WTC11 (cell line): ENCODE measurements around the gene SEH1L.

ENCODE experiments used
- ESRRA ChIP-seq: sonication (generic); formaldehyde crosslinking; IDR thresholded peaks from 2 replicates; pipeline ENCODE4 v1.8.1; 2022; ENCODE audit warnings: mild to moderate bottlenecking, missing genetic modification reagents, borderline replicate concordance
- FOXJ3 ChIP-seq: sonication (generic); formaldehyde crosslinking; IDR thresholded peaks from 2 replicates; pipeline ENCODE4 v1.9.0; 2021; ENCODE audit warnings: missing genetic modification reagents, mild to moderate bottlenecking, borderline replicate concordance
- JUN ChIP-seq: sonication (generic); formaldehyde crosslinking; IDR thresholded peaks from 2 replicates; pipeline ENCODE4 v1.8.0; 2023; ENCODE audit warnings: mild to moderate bottlenecking, missing genetic modification reagents
- NFE2L1 ChIP-seq: sonication (generic); formaldehyde crosslinking; IDR thresholded peaks from 2 replicates; pipeline ENCODE4 v1.8.1; 2023; ENCODE audit warnings: missing genetic modification reagents
- ZBTB21 ChIP-seq: sonication (generic); formaldehyde crosslinking; IDR thresholded peaks from 2 replicates; pipeline ENCODE4 v1.8.1; 2023; ENCODE audit warnings: mild to moderate bottlenecking, missing genetic modification reagents, borderline replicate concordance
- ZNF317 ChIP-seq: sonication (generic); formaldehyde crosslinking; IDR thresholded peaks from 2 replicates; pipeline ENCODE4 v1.8.1; 2023; ENCODE audit warnings: low read depth, mild to moderate bottlenecking, moderate library complexity, missing genetic modification reagents, borderline replicate concordance
- TF ChIP-seq, protein P1 (sequence below): sonication (generic); formaldehyde crosslinking; IDR thresholded peaks from 2 replicates; pipeline ENCODE4 v1.8.0; 2022; ENCODE audit warnings: mild to moderate bottlenecking, missing genetic modification reagents
- TF ChIP-seq, protein P2 (sequence below): sonication (generic); formaldehyde crosslinking; conservative IDR thresholded peaks from 2 replicates; pipeline ENCODE4 v1.8.1; 2022; ENCODE audit warnings: mild to moderate bottlenecking, missing genetic modification reagents
- TF ChIP-seq, protein P3 (sequence below): fragments of 200-600 bp; IDR thresholded peaks from 2 replicates; pipeline ENCODE4 v1.8.0; 2022; ENCODE audit warnings: antibody characterized with exemption

DNA sequence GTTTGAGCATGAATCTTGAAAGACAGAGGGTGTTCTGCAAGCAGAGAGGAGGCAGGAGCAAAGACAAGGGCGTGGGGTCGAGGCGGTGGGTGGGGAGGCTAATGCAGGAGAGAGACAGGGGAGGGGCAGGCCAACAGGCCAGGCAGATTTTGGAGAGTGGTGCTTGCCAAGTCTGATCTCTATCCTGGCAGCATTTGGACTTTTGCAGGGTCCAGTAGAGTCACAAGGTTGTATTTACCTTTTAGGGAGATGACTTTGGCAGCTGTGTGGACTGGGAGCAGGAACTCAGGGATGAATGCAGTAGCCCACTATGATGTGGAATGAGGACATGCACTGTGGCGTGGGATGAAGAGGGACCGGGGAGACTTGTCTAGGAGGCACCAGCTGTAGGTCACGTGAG is 27.7 kb downstream of the SEH1L start:
- TF ChIP-seq, protein P1, sequence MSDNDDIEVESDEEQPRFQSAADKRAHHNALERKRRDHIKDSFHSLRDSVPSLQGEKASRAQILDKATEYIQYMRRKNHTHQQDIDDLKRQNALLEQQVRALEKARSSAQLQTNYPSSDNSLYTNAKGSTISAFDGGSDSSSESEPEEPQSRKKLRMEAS (CRISPR knock-in tag), result no peak
- TF ChIP-seq, protein P2, sequence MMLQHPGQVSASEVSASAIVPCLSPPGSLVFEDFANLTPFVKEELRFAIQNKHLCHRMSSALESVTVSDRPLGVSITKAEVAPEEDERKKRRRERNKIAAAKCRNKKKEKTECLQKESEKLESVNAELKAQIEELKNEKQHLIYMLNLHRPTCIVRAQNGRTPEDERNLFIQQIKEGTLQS (CRISPR knock-in tag), result no peak
- TF ChIP-seq, protein P3, sequence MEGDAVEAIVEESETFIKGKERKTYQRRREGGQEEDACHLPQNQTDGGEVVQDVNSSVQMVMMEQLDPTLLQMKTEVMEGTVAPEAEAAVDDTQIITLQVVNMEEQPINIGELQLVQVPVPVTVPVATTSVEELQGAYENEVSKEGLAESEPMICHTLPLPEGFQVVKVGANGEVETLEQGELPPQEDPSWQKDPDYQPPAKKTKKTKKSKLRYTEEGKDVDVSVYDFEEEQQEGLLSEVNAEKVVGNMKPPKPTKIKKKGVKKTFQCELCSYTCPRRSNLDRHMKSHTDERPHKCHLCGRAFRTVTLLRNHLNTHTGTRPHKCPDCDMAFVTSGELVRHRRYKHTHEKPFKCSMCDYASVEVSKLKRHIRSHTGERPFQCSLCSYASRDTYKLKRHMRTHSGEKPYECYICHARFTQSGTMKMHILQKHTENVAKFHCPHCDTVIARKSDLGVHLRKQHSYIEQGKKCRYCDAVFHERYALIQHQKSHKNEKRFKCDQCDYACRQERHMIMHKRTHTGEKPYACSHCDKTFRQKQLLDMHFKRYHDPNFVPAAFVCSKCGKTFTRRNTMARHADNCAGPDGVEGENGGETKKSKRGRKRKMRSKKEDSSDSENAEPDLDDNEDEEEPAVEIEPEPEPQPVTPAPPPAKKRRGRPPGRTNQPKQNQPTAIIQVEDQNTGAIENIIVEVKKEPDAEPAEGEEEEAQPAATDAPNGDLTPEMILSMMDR, result no peak
- TF ChIP-seq ZNF317 (CRISPR knock-in tag) (no peak), ZBTB21 (no peak), NFE2L1 (CRISPR knock-in tag) (no peak), FOXJ3 (no peak), ESRRA (CRISPR knock-in tag) (no peak), JUN (CRISPR knock-in tag) (no peak)
